ENCODE measurements around the gene GON7. TPM values are rescaled to one million over a fixed set of nuclear protein-coding genes. Genes with fewer than 3 reads are reported as not detected.

Gene GON7
- total and polyA plus RNA-seq, 2 of the 8 experiments (the other 6 are each of a cell fraction or from before 2014, with no cell fraction given), result 3.8 to 9.9 TPM

DNA sequence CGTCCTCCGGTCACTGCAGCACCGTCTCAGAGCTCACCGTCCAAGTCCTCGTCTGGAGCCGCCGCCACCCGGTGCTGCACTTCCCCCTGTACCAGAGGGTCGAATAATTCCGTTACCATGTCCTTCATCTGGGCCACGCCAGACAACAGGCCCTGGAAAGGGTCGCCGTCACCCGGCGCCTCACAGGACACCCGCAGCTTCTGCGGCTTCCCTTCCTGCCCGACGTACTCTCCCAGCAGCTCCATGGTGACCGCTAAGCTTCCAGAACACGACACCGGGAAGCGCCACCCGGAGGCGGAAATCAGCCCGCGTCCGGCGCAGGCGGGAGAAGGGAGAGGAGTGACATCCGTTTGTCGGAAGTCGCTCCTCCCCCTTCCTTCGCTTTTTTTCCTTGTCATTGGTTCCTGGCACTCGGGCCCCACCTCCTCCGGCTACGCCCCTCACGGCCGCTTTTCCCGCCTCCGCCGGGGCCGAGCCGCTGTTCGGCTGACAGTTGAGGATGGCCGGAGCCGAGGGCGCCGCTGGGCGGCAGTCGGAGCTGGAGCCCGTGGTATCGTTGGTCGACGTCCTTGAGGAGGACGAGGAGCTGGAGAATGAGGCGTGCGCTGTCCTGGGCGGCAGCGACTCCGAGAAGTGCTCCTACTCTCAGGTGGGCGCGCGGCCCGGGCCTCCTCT is at the start of gene GON7, which contains the start of gene UBR7 (continued):
- TF ChIP-seq RXRA (IDR thresholded peaks at IDR 0.05; ENCODE audit: insufficient read depth, low read depth, low read length) (no peak), RBBP5 (IDR thresholded peaks at IDR 0.05; ENCODE audit: borderline replicate concordance, low read depth, low read length) (peak; percentile 62), SAP30 (IDR thresholded peaks at IDR 0.05; ENCODE audit: insufficient read depth, insufficient replicate concordance, low read length) (peak; percentile 88), CHD1 (IDR thresholded peaks at IDR 0.05; ENCODE audit: low read depth, low read length) (no peak)
- TF ChIP-seq, protein P1, sequence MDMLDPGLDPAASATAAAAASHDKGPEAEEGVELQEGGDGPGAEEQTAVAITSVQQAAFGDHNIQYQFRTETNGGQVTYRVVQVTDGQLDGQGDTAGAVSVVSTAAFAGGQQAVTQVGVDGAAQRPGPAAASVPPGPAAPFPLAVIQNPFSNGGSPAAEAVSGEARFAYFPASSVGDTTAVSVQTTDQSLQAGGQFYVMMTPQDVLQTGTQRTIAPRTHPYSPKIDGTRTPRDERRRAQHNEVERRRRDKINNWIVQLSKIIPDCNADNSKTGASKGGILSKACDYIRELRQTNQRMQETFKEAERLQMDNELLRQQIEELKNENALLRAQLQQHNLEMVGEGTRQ (IDR thresholded peaks at IDR 0.05; ENCODE audit: low read length), result no peak
- TF ChIP-seq, protein P2, sequence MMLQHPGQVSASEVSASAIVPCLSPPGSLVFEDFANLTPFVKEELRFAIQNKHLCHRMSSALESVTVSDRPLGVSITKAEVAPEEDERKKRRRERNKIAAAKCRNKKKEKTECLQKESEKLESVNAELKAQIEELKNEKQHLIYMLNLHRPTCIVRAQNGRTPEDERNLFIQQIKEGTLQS (IDR thresholded peaks at IDR 0.05; ENCODE audit: insufficient read depth, low read depth, low read length), result no peak
- TF ChIP-seq, protein P3, sequence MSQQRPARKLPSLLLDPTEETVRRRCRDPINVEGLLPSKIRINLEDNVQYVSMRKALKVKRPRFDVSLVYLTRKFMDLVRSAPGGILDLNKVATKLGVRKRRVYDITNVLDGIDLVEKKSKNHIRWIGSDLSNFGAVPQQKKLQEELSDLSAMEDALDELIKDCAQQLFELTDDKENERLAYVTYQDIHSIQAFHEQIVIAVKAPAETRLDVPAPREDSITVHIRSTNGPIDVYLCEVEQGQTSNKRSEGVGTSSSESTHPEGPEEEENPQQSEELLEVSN (IDR thresholded peaks at IDR 0.05), result peak; percentile 89
